Measurements from ENCODE around the gene CRTAP.

The CRTAP gene

GRCh38 chr3:33139996-33140395 is 26.2 kb downstream of the CRTAP start:
- TF ChIP-seq CTCF (IDR thresholded peaks at IDR 0.05; ENCODE audit: borderline replicate concordance, insufficient read depth, low read depth, low read length) = no peak

GRCh38 chr3:33141006-33141405 is 27.2 kb downstream of the CRTAP start:
- no peak for TF ChIP-seq CTCF (IDR thresholded peaks at IDR 0.05; ENCODE audit: borderline replicate concordance, insufficient read depth, low read depth, low read length)

More at GRCh38 chr3:33139996-33140395, 26.2 kb downstream of the CRTAP start:
- H3K4me3 ChIP-seq (ENCODE audit: low read depth, low read length) = no peak overlapping the region

GRCh38 chr3:33144433-33144832 is 30.6 kb downstream of the CRTAP start:
- peak; percentile 62 for TF ChIP-seq CTCF (IDR thresholded peaks at IDR 0.05; ENCODE audit: borderline replicate concordance, insufficient read depth, low read depth, low read length)

More at GRCh38 chr3:33141006-33141405, 27.2 kb downstream of the CRTAP start:
- H3K4me3 ChIP-seq (ENCODE audit: low read depth, low read length) = no peak overlapping the region

GRCh38 chr3:33145221-33145900 is 31.5 kb downstream of the CRTAP start:
- no peak for TF ChIP-seq CTCF (IDR thresholded peaks at IDR 0.05; ENCODE audit: borderline replicate concordance, insufficient read depth, low read depth, low read length)
- H3K4me3 ChIP-seq (ENCODE audit: low read depth, low read length) = no peak overlapping the region

More at GRCh38 chr3:33144433-33144832, 30.6 kb downstream of the CRTAP start:
- no peak overlapping the region for H3K4me3 ChIP-seq (ENCODE audit: low read depth, low read length)

- no peak overlapping the region for H3K4me3 ChIP-seq (ENCODE audit: low read depth, low read length)
- TF ChIP-seq CTCF (IDR thresholded peaks at IDR 0.05; ENCODE audit: borderline replicate concordance, insufficient read depth, low read depth, low read length) = no peak
Observed at GRCh38 chr3:33145901-33146580, 32.2 kb downstream of the CRTAP start.

GRCh38 chr3:33146791-33147445 is 33.1 kb downstream of the CRTAP start:
- TF ChIP-seq CTCF (IDR thresholded peaks at IDR 0.05; ENCODE audit: borderline replicate concordance, insufficient read depth, low read depth, low read length) = no peak
- no peak overlapping the region for H3K4me3 ChIP-seq (ENCODE audit: low read depth, low read length)

Measured in GM12875 (cell line).